ENCODE data around the gene LRRTM4. TPM values are rescaled to one million over a fixed set of nuclear protein-coding genes. Genes with fewer than 3 reads are reported as not detected.
"Not testable (repeated sequence)": the region's sequence is repeated elsewhere in the genome, so short reads cannot be mapped to it uniquely, and the experiment has no call there.

The LRRTM4 gene
- polyA plus RNA-seq, 1 donor: 1.2 TPM

DNA sequence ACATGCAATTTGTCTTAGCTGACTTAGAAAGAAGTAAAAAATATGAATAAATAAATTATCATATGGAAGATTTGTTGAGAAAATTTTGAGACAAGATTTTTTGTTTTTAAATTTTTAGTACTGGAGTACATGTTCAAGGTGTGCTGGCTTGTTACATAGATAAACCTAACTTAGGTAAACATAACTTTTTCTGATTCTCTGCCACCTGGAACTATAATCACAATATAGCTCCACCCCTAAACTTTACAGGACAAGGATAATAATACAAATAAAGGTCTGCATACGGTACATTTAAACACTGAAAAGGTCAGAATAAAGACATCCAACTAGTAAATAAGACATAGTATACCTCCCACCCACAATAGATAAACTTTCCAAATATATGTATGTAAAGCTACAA lies 330.5 kb downstream of the LRRTM4 start:
- Histone ChIP-seq H3K36me3 (ENCODE audit: control insufficient read depth, insufficient read depth, low read length) (no peaks in the 10 kb centered on the region), H3K9me3 (ENCODE audit: control insufficient read depth, low read depth, low read length) (no peaks in the 10 kb centered on the region), H3K4me1 (ENCODE audit: control insufficient read depth, insufficient read depth, low read length) (no peaks in the 10 kb centered on the region), H3K4me3 (ENCODE audit: low read length) (no peak overlapping the region), H3K27me3 (ENCODE audit: control insufficient read depth, insufficient read depth, low read length) (no peaks in the 10 kb centered on the region), H3K27ac (ENCODE audit: low read length) (no peak overlapping the region)
- WGBS (ENCODE audit: insufficient coverage, low lambda C conversion rate): no CpG with 5 or more reads among the region's 1 CpG
- no peak for DNase-seq

DNA sequence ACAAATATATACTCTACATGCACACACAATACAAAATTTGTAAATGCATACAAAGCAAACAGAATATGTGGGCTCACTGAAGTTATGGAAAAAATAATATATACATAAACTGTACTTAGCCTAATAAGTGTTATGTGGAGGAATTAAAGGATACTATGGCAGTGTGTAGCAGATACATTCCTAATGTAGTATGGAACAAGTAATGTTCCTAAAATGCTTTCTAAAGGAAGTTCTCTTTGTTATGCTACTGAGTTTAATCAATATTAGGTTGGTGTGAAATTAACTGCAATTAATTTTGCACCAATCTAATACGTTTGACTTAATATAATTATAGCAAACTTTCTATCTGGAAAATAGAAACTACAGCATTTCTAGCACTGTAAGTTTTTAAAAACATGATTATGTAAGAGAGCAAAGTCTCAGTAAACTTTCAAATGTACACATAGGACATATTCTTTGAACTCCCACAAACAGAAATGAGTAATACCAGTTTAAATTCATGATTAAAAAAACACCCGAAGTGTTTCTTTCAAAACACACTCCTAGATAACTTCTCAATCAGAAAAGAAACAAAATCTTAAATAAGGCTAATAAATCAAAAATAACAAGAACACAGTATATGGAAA lies 331.3 kb downstream of the LRRTM4 start:
- Histone ChIP-seq H3K36me3 (ENCODE audit: control insufficient read depth, insufficient read depth, low read length) (no peaks in the 10 kb centered on the region), H3K9me3 (ENCODE audit: control insufficient read depth, low read depth, low read length) (no peaks in the 10 kb centered on the region), H3K4me3 (ENCODE audit: low read length) (no peak overlapping the region), H3K27ac (ENCODE audit: low read length) (no peak overlapping the region), H3K4me1 (ENCODE audit: control insufficient read depth, insufficient read depth, low read length) (no peaks in the 10 kb centered on the region), H3K27me3 (ENCODE audit: control insufficient read depth, insufficient read depth, low read length) (no peaks in the 10 kb centered on the region)
- DNase-seq: no peak
- WGBS (ENCODE audit: insufficient coverage, low lambda C conversion rate): 78% methylated on average over 2 of the region's 2 CpGs

DNA sequence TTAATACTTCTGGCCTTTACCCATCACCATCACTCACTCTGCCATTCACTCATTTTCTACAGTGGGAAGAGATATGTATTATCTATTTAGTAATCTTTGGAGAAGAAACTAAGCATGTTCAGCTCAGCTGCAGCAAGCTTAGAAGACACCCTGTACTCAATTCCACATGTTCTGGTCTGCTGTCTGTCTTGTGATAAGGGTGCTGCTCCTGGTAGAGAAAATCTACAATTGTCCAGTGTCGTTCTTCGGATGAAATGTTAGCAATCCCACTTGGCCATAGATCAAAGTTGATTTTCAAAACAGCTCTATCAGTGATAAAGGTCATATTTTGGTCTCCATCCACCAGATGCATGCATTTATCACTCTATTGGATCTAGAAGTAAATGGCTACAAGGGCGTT lies 337.1 kb downstream of the LRRTM4 start:
- 90% methylated on average over 2 of the region's 3 CpGs for WGBS (ENCODE audit: insufficient coverage, low lambda C conversion rate)
- H3K4me3 ChIP-seq (ENCODE audit: low read length): no peak overlapping the region
- H3K27me3 ChIP-seq (ENCODE audit: control insufficient read depth, insufficient read depth, low read length): no peaks in the 10 kb centered on the region

DNA sequence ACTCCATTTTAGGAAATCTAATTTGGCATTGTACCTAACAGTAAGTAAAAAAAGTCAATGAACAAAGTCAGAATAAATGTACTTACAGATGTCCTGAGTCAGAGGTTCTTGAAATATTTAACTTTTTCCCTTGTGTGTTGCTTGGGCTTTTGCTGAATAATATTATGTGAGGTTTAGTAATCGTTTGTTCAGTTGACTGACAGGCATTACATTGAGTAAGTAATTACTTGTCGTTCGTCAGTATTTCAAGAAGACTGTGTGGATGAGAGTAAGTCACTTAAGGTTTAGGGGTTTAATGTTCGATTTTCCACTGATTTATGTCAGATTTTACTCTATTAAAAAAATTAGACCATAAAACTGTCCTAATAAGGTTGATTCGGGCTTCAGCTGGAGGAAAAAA lies 342.9 kb downstream of the LRRTM4 start:
- no peak for DNase-seq
- H3K27me3 ChIP-seq (ENCODE audit: control insufficient read depth, insufficient read depth, low read length): no peaks in the 10 kb centered on the region
- no peak overlapping the region for H3K27ac ChIP-seq (ENCODE audit: low read length)
- WGBS (ENCODE audit: insufficient coverage, low lambda C conversion rate): no CpG with 5 or more reads among the region's 5 CpGs
- no peaks in the 10 kb centered on the region for H3K4me1 ChIP-seq (ENCODE audit: control insufficient read depth, insufficient read depth, low read length)
- no peaks in the 10 kb centered on the region for H3K9me3 ChIP-seq (ENCODE audit: control insufficient read depth, low read depth, low read length)
- no peaks in the 10 kb centered on the region for H3K36me3 ChIP-seq (ENCODE audit: control insufficient read depth, insufficient read depth, low read length)
- no peak overlapping the region for H3K4me3 ChIP-seq (ENCODE audit: low read length)

More for the DNA sequence above, 337.1 kb downstream of the LRRTM4 start:
- Histone ChIP-seq H3K4me1 (ENCODE audit: control insufficient read depth, insufficient read depth, low read length) (no peaks in the 10 kb centered on the region), H3K36me3 (ENCODE audit: control insufficient read depth, insufficient read depth, low read length) (no peaks in the 10 kb centered on the region), H3K9me3 (ENCODE audit: control insufficient read depth, low read depth, low read length) (no peaks in the 10 kb centered on the region), H3K27ac (ENCODE audit: low read length) (no peak overlapping the region)
- DNase-seq: no peak

DNA sequence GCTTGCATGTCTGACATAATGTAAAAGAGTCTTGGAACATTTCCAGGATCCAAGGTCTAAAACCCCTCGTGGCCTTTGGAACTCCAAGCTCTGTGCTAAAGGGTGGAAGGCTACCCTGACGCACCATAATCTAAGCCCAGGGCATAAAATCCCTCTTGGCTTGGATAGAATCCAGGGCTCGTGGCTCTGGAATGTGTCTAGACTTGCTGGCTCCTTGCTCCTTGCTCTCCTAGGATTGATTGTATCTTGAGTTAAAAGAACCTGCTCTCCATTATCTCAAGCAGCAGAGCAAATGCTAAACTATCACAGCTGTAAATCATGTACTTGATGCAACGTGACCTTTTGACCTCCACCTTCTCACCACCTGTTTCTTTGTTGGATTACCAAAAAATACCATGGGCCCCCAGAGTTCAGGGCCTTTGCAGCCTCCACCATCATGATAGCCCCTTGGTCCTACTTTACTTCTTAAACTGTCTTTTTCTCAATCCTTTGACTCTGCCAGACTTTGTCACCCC lies 346.9 kb downstream of the LRRTM4 start:
- not testable (repeated sequence) for H3K36me3 ChIP-seq (ENCODE audit: control insufficient read depth, insufficient read depth, low read length)

DNA sequence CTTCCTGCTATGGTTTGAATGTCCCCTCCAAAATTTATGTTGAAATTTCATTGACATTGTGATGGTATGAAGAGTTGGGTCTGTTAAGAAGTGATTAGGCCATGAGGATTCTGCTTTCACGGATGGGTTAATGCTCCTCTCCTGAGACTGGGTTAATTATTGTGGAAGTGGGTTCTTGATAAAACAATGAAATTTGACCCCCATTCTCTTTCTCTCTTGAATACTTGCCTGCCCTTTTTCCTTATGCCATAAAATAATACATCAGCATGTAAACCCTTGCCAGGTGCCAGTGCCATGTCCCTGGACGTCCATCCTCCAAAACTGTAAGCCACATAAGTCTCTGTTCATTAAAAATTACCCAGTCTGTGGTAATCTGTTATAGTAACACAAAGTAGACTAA lies 352.8 kb downstream of the LRRTM4 start:
- WGBS (ENCODE audit: insufficient coverage, low lambda C conversion rate): no CpG with 5 or more reads among the region's 2 CpGs
- no peak overlapping the region for H3K27ac ChIP-seq (ENCODE audit: low read length)
- DNase-seq: no peak
- H3K4me3 ChIP-seq (ENCODE audit: low read length): no peak overlapping the region
- no peaks in the 10 kb centered on the region for H3K4me1 ChIP-seq (ENCODE audit: control insufficient read depth, insufficient read depth, low read length)
- no peaks in the 10 kb centered on the region for H3K9me3 ChIP-seq (ENCODE audit: control insufficient read depth, low read depth, low read length)
- no peaks in the 10 kb centered on the region for H3K36me3 ChIP-seq (ENCODE audit: control insufficient read depth, insufficient read depth, low read length)
- H3K27me3 ChIP-seq (ENCODE audit: control insufficient read depth, insufficient read depth, low read length): no peaks in the 10 kb centered on the region

More for the DNA sequence above, 346.9 kb downstream of the LRRTM4 start:
- H3K27me3 ChIP-seq (ENCODE audit: control insufficient read depth, insufficient read depth, low read length); H3K27ac ChIP-seq (ENCODE audit: low read length); H3K4me3 ChIP-seq (ENCODE audit: low read length); H3K4me1 ChIP-seq (ENCODE audit: control insufficient read depth, insufficient read depth, low read length); H3K9me3 ChIP-seq (ENCODE audit: control insufficient read depth, low read depth, low read length); DNase-seq: not testable (repeated sequence)
- WGBS (ENCODE audit: insufficient coverage, low lambda C conversion rate): no CpG with 5 or more reads among the region's 4 CpGs

DNA sequence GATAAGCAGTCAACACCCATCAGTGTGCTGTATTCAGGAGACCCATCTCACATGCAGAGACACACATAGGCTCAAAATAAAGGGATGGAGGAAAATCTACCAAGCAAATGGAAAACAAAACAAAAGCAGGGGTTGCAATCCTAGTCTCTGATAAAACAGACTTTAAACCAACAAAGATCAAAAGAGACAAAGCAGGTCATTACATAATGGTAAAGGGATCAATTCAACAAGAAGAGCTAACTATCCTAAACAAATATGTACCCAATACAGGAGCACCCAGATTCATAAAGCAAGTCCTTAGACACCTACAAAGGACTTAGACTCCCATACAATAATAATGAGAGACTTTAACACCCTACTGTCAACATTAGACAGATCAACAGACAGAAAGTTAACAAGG lies 358.2 kb downstream of the LRRTM4 start:
- H3K4me3 ChIP-seq (ENCODE audit: low read length); H3K4me1 ChIP-seq (ENCODE audit: control insufficient read depth, insufficient read depth, low read length); H3K27me3 ChIP-seq (ENCODE audit: control insufficient read depth, insufficient read depth, low read length); H3K27ac ChIP-seq (ENCODE audit: low read length); DNase-seq; H3K36me3 ChIP-seq (ENCODE audit: control insufficient read depth, insufficient read depth, low read length); H3K9me3 ChIP-seq (ENCODE audit: control insufficient read depth, low read depth, low read length): not testable (repeated sequence)

DNA sequence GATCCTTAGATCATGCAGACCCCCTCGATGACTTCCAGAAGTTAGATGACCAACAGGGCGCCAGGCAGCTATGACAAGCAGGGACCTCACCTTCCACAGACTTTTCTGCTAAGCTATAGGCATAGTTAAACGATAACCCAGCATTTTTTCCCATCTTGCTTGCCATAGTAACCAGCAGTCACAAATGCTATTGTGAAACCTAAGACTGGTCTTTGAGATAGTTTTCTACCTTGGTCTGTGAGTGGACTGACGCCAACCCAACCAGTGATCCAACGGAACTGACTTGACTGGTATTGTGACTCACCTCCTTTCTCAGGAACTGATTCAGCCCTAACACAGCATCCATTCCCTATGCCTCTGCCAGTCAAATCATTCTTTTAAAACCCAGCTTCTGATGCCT lies 361.2 kb downstream of the LRRTM4 start:
- Histone ChIP-seq H3K27ac (ENCODE audit: low read length) (no peak overlapping the region), H3K36me3 (ENCODE audit: control insufficient read depth, insufficient read depth, low read length) (no peaks in the 10 kb centered on the region), H3K4me3 (ENCODE audit: low read length) (no peak overlapping the region), H3K9me3 (ENCODE audit: control insufficient read depth, low read depth, low read length) (no peaks in the 10 kb centered on the region), H3K4me1 (ENCODE audit: control insufficient read depth, insufficient read depth, low read length) (no peaks in the 10 kb centered on the region), H3K27me3 (ENCODE audit: control insufficient read depth, insufficient read depth, low read length) (no peaks in the 10 kb centered on the region)
- DNase-seq: no peak
- no CpG with 5 or more reads among the region's 5 CpGs for WGBS (ENCODE audit: insufficient coverage, low lambda C conversion rate)

DNA sequence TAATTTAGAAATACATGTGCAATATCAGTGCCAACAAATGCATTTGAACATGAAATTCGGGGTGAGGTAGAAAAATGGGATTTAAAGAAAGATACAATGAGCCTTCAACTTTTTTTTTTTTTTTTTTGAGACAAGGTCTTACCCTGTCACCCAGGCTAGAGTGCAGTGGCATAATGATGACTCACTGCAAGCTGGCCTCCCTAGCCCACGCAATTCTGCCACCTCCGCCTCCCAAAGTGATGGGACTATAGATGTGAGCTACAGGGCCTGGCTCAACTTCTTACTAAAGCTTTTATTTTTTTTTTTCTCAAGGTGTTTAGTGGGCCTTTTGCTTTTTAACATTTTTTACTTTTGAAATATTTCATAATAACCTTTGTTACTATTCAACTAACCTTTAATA lies 365.6 kb downstream of the LRRTM4 start:
- 100% methylated on average over 1 of the region's 3 CpGs for WGBS (ENCODE audit: insufficient coverage, low lambda C conversion rate)
- no peaks in the 10 kb centered on the region for H3K36me3 ChIP-seq (ENCODE audit: control insufficient read depth, insufficient read depth, low read length)
- H3K27ac ChIP-seq (ENCODE audit: low read length): no peak overlapping the region
- no peak for DNase-seq
- no peak overlapping the region for H3K4me3 ChIP-seq (ENCODE audit: low read length)
- H3K9me3 ChIP-seq (ENCODE audit: control insufficient read depth, low read depth, low read length): no peaks in the 10 kb centered on the region
- H3K27me3 ChIP-seq (ENCODE audit: control insufficient read depth, insufficient read depth, low read length): no peaks in the 10 kb centered on the region
- no peaks in the 10 kb centered on the region for H3K4me1 ChIP-seq (ENCODE audit: control insufficient read depth, insufficient read depth, low read length)

DNA sequence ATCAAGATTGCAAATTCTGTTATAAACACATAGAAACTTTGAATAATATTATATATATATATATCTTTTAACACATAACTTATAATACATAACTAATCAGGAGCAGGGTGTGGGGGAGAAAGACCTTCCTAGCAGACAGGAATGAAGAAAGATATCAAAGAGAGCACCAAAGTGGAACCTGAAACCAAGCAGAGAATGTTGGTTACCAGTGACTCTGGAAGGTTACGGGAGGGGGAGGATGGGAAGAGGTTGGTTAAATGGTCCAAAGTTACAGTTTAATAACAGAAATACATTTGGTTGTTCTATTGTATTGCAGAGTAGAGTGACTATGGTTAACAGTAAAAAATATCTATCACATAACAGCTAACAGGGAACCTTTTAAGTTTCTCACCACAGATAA lies 366.7 kb downstream of the LRRTM4 start:
- no peaks in the 10 kb centered on the region for H3K27me3 ChIP-seq (ENCODE audit: control insufficient read depth, insufficient read depth, low read length)
- 100% methylated on average over 1 of the region's 1 CpG for WGBS (ENCODE audit: insufficient coverage, low lambda C conversion rate)
- no peaks in the 10 kb centered on the region for H3K4me1 ChIP-seq (ENCODE audit: control insufficient read depth, insufficient read depth, low read length)
- no peak for DNase-seq
- H3K4me3 ChIP-seq (ENCODE audit: low read length): no peak overlapping the region
- H3K9me3 ChIP-seq (ENCODE audit: control insufficient read depth, low read depth, low read length): no peaks in the 10 kb centered on the region
- no peaks in the 10 kb centered on the region for H3K36me3 ChIP-seq (ENCODE audit: control insufficient read depth, insufficient read depth, low read length)
- H3K27ac ChIP-seq (ENCODE audit: low read length): no peak overlapping the region

DNA sequence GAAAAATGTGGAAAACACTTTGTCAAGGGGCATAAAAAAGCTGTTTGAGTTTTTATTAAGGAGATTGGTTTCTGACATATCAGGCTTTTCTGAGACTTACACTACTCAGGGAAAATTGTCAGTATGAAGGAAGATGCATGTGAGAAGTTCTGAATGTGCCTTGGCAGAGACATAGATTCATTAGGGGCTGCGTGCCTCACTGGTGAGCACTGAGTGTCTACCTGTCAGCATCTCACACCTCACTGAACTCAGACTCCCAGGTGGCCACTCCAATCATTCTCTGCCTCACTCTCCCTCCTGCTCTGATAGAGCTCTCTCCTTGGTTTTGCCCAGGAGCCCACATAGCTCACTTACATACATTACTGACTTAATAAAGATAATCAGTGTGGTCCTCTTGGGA lies 372.6 kb downstream of the LRRTM4 start:
- no peak for DNase-seq
- Histone ChIP-seq H3K4me1 (ENCODE audit: control insufficient read depth, insufficient read depth, low read length) (no peaks in the 10 kb centered on the region), H3K27me3 (ENCODE audit: control insufficient read depth, insufficient read depth, low read length) (no peaks in the 10 kb centered on the region), H3K27ac (ENCODE audit: low read length) (no peak overlapping the region), H3K9me3 (ENCODE audit: control insufficient read depth, low read depth, low read length) (no peaks in the 10 kb centered on the region), H3K36me3 (ENCODE audit: control insufficient read depth, insufficient read depth, low read length) (no peaks in the 10 kb centered on the region), H3K4me3 (ENCODE audit: low read length) (no peak overlapping the region)
- no CpG with 5 or more reads among the region's 1 CpG for WGBS (ENCODE audit: insufficient coverage, low lambda C conversion rate)

All from large intestine (tissue), 3 donors.